Testis (tissue), 2 donors: Measurements from ENCODE around the gene HLF.

ENCODE experiments used
- CTCF ChIP-seq, 3 experiments: fragments of 450-650 bp in 2 of 3; fragments of 200-600 bp in 1 of 3; sonication (generic) in 1 of 3; IDR thresholded peaks; one replicate each; pipeline ENCODE4 v1.5.1; 2016 to 2019; ENCODE audit warnings: antibody characterized with exemption in 3 of 3, mild to moderate bottlenecking in 2 of 3, moderate library complexity in 1 of 3
- POLR2A ChIP-seq: fragments of 450-650 bp; IDR thresholded peaks from one replicate; pipeline ENCODE4 v1.6.1; 2017; ENCODE audit warnings: antibody characterized with exemption, mild to moderate bottlenecking, moderate library complexity

- TF ChIP-seq CTCF (IDR thresholded peaks at IDR 0.05): no peak
- no peak for TF ChIP-seq POLR2A
Measured at GRCh38 chr17:55269894-55270293, 5.1 kb downstream of the HLF start.
